ENCODE measurements around the gene GRN.

DNA sequence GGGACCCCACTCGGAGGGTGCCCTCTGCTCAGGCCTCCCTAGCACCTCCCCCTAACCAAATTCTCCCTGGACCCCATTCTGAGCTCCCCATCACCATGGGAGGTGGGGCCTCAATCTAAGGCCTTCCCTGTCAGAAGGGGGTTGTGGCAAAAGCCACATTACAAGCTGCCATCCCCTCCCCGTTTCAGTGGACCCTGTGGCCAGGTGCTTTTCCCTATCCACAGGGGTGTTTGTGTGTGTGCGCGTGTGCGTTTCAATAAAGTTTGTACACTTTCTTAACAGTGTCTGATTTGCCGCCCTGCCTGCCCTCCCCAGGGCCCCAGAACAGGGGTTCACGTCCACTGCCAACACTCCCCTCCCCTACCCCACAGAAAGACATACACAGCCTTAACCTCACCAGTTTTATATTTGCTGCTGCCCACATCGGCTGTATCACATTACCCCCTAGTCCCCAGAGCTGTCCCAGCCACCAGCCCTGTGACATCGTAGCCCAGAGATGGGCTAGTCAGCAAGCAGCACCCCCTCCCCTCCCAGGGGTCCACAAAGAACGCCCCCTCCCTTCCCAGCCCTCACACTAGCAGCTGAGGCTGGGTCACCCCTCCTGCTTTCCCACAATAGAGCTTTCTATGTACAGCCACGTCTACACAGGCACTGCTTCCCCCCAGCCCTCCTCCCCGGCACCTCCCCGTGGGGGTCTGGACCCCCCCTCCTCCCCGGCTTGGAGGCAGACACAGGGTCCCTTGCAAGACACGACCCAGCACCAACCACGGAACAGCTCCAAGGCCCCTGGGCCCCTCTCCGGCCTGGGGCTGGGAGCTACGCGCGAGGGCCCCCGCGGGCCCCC is 7.9 kb downstream of the GRN start:
- TF ChIP-seq, protein P1, sequence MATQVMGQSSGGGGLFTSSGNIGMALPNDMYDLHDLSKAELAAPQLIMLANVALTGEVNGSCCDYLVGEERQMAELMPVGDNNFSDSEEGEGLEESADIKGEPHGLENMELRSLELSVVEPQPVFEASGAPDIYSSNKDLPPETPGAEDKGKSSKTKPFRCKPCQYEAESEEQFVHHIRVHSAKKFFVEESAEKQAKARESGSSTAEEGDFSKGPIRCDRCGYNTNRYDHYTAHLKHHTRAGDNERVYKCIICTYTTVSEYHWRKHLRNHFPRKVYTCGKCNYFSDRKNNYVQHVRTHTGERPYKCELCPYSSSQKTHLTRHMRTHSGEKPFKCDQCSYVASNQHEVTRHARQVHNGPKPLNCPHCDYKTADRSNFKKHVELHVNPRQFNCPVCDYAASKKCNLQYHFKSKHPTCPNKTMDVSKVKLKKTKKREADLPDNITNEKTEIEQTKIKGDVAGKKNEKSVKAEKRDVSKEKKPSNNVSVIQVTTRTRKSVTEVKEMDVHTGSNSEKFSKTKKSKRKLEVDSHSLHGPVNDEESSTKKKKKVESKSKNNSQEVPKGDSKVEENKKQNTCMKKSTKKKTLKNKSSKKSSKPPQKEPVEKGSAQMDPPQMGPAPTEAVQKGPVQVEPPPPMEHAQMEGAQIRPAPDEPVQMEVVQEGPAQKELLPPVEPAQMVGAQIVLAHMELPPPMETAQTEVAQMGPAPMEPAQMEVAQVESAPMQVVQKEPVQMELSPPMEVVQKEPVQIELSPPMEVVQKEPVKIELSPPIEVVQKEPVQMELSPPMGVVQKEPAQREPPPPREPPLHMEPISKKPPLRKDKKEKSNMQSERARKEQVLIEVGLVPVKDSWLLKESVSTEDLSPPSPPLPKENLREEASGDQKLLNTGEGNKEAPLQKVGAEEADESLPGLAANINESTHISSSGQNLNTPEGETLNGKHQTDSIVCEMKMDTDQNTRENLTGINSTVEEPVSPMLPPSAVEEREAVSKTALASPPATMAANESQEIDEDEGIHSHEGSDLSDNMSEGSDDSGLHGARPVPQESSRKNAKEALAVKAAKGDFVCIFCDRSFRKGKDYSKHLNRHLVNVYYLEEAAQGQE (IDR thresholded peaks at IDR 0.05; ENCODE audit: insufficient read depth in 1 of 2, low read depth in 2 of 2, low read length in 2 of 2), result no peak
- TF ChIP-seq POLR2AphosphoS5 (IDR thresholded peaks at IDR 0.05; ENCODE audit: low read depth, low read length) (no peak), TAF1 (IDR thresholded peaks at IDR 0.05; ENCODE audit: borderline replicate concordance, insufficient read depth, low read length) (no peak), SIN3A (IDR thresholded peaks at IDR 0.05; ENCODE audit: borderline replicate concordance, insufficient read depth, low read length) (no peak), FOXP2 (optimal IDR thresholded peaks at IDR 0.05; ENCODE audit: borderline replicate concordance, extremely low read depth, extremely low read length, insufficient read depth) (no peak)

All from PFSK-1 (cell line).